BJ (cell line): Measurements from ENCODE around the gene HSPH1. TPM values are rescaled to one million over a fixed set of nuclear protein-coding genes. Genes with fewer than 3 reads are reported as not detected.

Experiments used
- CTCF ChIA-PET: fragments of 350-600 bp; formaldehyde crosslinking; extraction: SDS; loops from one replicate; lab custom pipeline; 2021; ENCODE audit warnings: antibody characterized with exemption, inconsistent platforms; lab: Yijun Ruan, JAX
- POLR2A ChIA-PET: fragments of 300-600 bp; sonication (Branson Sonifier 250); formaldehyde crosslinking; extraction: SDS; loops from one replicate; lab custom pipeline; 2021; ENCODE audit warnings: antibody characterized with exemption; lab: Charles Lee
- DNase-seq: peaks from one replicate; pipeline ENCODE4 v3.0.0-alpha.2; 2011; ENCODE audit warnings: low read depth
- H3K27me3 ChIP-seq: 2 replicates; pipeline ENCODE4 v1.6.0; 2011; ENCODE audit warnings: low read length; ENCODE audit not compliant: control insufficient read depth, insufficient read depth
- H3K36me3 ChIP-seq: 2 replicates; pipeline ENCODE4 v1.5.1; 2011; ENCODE audit warnings: low read length; ENCODE audit not compliant: control insufficient read depth, insufficient read depth
- H3K4me3 ChIP-seq: 2 replicates; pipeline ENCODE4 v1.5.1; 2011; ENCODE audit warnings: low read depth, mild to moderate bottlenecking, control low read depth, low read length
- polyA plus RNA-seq: library from polyadenylated mRNA; depleted of rRNA; stranded (reverse); fragments of >200 nt; gene quantifications from 2 replicates; pipeline ENCODE4 v1.2.3, GENCODE V29; 2011
- TF ChIP-seq, protein P1 (sequence below): IDR thresholded peaks from 2 replicates; pipeline ENCODE4 v1.5.1; 2011; ENCODE audit warnings: low read depth, mild to moderate bottlenecking, control low read depth, inconsistent platforms, low read length, moderate library complexity; ENCODE audit not compliant: insufficient read depth

The HSPH1 gene
- polyA plus RNA-seq, 1 experiment, result 15.0 TPM

DNA sequence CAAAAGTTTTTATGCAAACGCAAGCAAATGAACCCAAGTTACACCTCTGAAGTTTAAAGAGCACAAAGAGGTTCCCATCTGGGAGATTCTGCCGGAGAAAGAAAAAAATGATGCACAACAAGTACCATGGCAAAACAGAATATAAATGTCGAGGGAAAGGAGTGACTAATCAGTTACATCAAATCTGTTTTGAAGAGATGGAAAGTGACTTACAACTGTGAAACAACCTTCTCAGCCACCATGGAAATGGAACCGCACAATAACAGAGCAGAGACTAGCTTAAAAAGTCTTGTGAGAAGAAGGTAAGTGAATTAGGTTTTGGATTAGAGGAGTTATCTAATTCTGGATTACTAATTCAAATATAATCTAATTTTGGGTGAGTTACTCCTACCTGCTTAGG is 2.4 kb downstream of the HSPH1 start:
- TF ChIP-seq, protein P1, sequence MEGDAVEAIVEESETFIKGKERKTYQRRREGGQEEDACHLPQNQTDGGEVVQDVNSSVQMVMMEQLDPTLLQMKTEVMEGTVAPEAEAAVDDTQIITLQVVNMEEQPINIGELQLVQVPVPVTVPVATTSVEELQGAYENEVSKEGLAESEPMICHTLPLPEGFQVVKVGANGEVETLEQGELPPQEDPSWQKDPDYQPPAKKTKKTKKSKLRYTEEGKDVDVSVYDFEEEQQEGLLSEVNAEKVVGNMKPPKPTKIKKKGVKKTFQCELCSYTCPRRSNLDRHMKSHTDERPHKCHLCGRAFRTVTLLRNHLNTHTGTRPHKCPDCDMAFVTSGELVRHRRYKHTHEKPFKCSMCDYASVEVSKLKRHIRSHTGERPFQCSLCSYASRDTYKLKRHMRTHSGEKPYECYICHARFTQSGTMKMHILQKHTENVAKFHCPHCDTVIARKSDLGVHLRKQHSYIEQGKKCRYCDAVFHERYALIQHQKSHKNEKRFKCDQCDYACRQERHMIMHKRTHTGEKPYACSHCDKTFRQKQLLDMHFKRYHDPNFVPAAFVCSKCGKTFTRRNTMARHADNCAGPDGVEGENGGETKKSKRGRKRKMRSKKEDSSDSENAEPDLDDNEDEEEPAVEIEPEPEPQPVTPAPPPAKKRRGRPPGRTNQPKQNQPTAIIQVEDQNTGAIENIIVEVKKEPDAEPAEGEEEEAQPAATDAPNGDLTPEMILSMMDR, result no peak
- CTCF ChIA-PET, result no interaction called here
- POLR2A ChIA-PET, result no interaction called here
- DNase-seq, result no peak
- no peaks in the 10 kb centered on the region for H3K27me3 ChIP-seq
- H3K36me3 ChIP-seq, result no peaks in the 10 kb centered on the region
- no peak overlapping the region for H3K4me3 ChIP-seq

DNA sequence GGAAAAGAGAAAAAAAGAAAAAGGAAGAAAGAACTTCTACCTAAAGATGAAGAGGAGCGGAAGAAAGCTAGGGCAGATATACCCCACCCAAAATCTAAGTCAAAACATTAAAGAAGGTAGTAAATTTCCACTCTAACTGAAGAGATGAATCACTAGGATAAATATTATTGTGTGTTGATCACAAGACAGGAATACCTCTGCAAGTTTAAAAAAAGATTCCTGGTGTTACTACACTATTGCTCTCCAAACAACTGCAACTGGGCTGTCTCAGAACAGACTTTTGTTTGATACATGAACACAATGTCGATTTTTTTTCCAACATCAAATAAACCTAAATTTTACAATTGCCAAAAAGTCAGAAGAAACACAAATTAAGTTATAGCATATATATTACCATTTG is 6.8 kb downstream of the HSPH1 start:
- Histone ChIP-seq H3K27me3 (no peaks in the 10 kb centered on the region), H3K36me3 (peaks cover 5% of the 10 kb centered on the region), H3K4me3 (no peak overlapping the region)
- ChIA-PET POLR2A (interaction anchor here (0.5 kb wide), 1 partner anchor 685 kb away, joined by 3 read pairs; no protein-coding TSS in a partner anchor), CTCF (no interaction called here)
- TF ChIP-seq, protein P1, result no peak
- no peak for DNase-seq

DNA sequence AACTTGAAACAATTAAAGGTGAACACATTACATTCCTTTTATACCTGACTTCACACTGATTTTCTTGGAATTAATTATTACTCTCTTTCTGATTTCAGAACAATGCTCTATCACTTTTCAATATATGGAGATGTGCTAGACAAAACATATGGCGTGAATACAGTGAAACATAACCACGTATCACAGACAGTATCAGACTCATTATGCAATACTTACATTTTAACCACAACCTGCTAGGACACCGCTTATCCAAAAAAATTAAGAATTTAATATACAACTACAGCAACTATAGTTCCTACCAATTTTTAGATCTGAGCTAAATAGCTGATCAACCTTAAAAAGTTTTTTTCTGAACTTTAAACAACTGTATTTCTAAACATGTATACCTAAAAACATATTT is 9.9 kb downstream of the HSPH1 start:
- Histone ChIP-seq H3K4me3 (no peak overlapping the region), H3K36me3 (peaks cover 5% of the 10 kb centered on the region), H3K27me3 (no peaks in the 10 kb centered on the region)
- DNase-seq, result no peak
- TF ChIP-seq, protein P1, result no peak
- ChIA-PET CTCF (no interaction called here), POLR2A (no interaction called here)

DNA sequence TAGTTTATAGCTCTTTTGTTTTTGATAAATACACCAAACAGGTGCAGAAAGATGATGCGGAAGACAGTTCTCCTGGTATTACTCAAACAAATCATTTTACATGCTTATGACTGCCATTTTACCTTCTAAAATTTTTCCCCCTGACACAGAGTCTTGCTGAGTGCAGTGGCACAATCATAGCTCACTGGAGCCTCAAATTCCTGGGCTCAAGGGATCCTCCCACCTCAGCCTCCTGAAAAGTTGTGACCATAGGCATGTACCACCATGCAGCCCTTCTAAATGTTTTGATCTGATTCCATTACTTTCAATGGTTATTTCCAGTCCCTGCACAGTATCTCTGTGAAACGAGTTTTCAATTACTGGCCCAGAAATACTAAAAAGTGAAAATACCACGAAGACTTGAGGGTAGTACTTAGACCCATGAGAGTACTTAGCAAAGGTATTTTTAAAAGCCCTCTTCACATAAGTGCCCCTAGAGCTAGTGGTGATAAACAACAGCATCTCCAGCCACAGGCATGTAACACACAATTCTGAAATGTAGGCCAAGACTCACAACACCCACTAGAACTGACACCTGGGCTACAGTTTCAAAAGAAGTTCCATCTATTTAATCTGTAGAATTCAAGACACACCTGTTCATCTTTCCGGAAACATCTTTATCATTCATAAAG is 11.3 kb downstream of the HSPH1 start:
- TF ChIP-seq, protein P1, result no peak
- POLR2A ChIA-PET, result no interaction called here
- Histone ChIP-seq H3K27me3 (no peaks in the 10 kb centered on the region), H3K4me3 (no peak overlapping the region), H3K36me3 (peaks cover 5% of the 10 kb centered on the region)
- DNase-seq, result no peak
- CTCF ChIA-PET, result interaction anchor here (1.2 kb wide), 1 partner anchor 102 kb away, joined by 3 read pairs; no protein-coding TSS in a partner anchor

DNA sequence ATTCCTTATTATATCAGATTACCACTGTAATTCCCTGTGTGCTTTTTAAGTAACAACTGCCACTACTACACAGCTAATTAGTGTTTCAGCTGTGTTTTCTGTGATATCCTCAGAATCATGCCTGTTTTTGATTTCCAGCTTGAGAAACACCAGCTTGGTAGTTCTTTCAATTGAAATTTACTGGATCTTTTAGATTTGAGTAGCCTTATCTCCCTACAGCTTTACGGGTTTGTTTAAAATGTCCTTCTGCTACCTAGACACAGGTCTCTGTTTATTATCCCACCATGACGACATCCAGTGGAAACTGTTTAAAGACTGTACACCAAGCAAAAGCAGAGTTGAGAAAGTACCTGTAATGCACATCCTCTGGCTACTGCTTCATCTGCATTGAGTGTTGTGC is 12.1 kb downstream of the HSPH1 start:
- POLR2A ChIA-PET, result no interaction called here
- peaks cover 5% of the 10 kb centered on the region for H3K36me3 ChIP-seq

More for the DNA sequence above, 12.1 kb downstream of the HSPH1 start:
- DNase-seq, result no peak
- TF ChIP-seq, protein P1, result no peak
- no peaks in the 10 kb centered on the region for H3K27me3 ChIP-seq
- no peak overlapping the region for H3K4me3 ChIP-seq
- CTCF ChIA-PET, result interaction anchor here (1.2 kb wide), 1 partner anchor 101 kb away, joined by 3 read pairs; no protein-coding TSS in a partner anchor
